ENCODE measurements around the gene RAI14. TPM values are rescaled to one million over a fixed set of nuclear protein-coding genes. Genes with fewer than 3 reads are reported as not detected.
"Not testable (repeated sequence)": the region's sequence is repeated elsewhere in the genome, so short reads cannot be mapped to it uniquely, and the experiment has no call there.

The RAI14 gene
- total and polyA plus RNA-seq, 4 experiments from 2014 or later: 0.15 to 2.6 (median 2.1) TPM

DNA sequence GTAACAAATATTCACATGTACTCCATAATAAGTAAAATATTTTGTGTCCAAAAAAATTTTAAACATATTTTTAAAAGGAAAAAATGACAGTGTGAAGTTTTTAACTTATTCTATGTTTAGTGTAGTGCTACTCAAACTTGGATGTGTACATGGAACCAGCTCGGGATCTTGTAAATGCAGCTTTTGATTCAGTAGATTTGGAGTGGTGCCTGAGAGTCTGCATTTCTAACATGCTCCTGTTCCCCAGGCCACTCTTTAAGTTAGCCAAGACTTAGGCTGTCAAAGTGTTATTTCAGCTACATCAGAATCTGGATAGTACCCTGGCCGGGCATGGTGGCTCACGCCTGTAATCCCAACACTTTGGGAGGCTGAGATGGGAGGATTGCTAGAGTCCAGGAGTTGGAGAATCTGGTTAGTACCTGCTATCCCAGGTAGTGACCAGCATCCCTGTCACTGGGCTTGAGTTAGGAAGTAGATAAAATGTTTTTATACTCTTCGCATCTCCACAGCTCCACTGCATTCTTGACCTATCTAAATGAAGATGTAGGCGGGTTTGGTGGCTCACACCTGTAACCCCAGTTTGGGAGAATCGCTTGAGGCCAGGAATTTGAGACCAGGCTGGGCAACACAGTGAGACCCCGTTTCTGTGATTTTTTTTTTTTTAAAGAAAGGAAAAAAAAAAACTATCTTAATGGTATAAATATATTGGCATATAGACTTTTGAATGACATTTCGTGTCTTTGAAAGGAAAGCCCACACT lies 122.1 kb downstream of the RAI14 start:
- no peaks in the 10 kb centered on the region for H3K36me3 Mint-ChIP-seq
- H3K4me3 Mint-ChIP-seq: no peak overlapping the region
- CTCF ChIA-PET (ENCODE audit: partially characterized antibody): no interaction called here
- no peaks in the 10 kb centered on the region for H3K4me1 Mint-ChIP-seq
- Histone ChIP-seq H3K27ac (ENCODE audit: low read depth, low read length) (no peak overlapping the region), H3K4me1 (ENCODE audit: insufficient read depth, low read length) (no peaks in the 10 kb centered on the region), H3K9me3 (ENCODE audit: control insufficient read depth in 1 of 2, low read length in 2 of 2) (no peaks in the 10 kb centered on the region), H3K36me3 (ENCODE audit: insufficient read depth, low read length) (no peaks in the 10 kb centered on the region), H3K27me3 (ENCODE audit: insufficient read depth, low read length) (no peaks in the 10 kb centered on the region), H3K4me3 (ENCODE audit: low read length in 2 of 2) (no peak overlapping the region)
- H3K9me3 Mint-ChIP-seq: peaks cover 2 to 41% (median 27%) of the 10 kb centered on the region in 8 donors
- peaks cover 2 to 3% of the 10 kb centered on the region in 2 donors for H3K27me3 Mint-ChIP-seq
- intact Hi-C loops (cut with micrococcal nuclease): no loop called here
- DNase-seq: no peak
- no peak overlapping the region for H3K27ac Mint-ChIP-seq
- POLR2A ChIA-PET (ENCODE audit: partially characterized antibody): no interaction called here

DNA sequence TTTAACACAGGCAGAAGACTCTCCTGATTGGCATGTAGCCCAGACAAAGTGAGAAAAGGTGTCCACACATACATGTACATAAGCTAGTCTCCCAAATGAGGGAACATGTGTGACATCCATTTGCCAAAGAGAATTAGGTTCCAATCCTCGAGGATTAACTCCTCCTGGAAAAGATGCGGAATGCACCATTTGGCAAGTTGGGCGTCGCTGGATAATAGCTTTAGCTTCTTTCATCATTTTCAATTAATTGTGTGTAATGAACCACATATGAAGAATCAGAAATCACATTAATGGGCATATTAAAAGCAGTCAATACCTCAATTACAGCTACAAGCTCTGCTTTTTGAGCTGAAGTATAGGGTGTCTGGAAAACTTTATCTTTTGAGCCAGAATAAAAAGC lies 127.8 kb downstream of the RAI14 start:
- H3K36me3 Mint-ChIP-seq; H3K4me3 Mint-ChIP-seq; intact Hi-C loops (cut with micrococcal nuclease); H3K27ac Mint-ChIP-seq; H3K27ac ChIP-seq (ENCODE audit: low read depth, low read length); H3K4me1 ChIP-seq (ENCODE audit: insufficient read depth, low read length); POLR2A ChIA-PET (ENCODE audit: partially characterized antibody); H3K36me3 ChIP-seq (ENCODE audit: insufficient read depth, low read length); CTCF ChIA-PET (ENCODE audit: partially characterized antibody); DNase-seq; H3K4me1 Mint-ChIP-seq; H3K9me3 ChIP-seq (ENCODE audit: control insufficient read depth in 1 of 2, low read length in 2 of 2); H3K4me3 ChIP-seq (ENCODE audit: low read length in 2 of 2); H3K27me3 ChIP-seq (ENCODE audit: insufficient read depth, low read length); H3K27me3 Mint-ChIP-seq: not testable (repeated sequence)
- peaks cover 0 to 31% (median 19%) of the 10 kb centered on the region in 8 donors for H3K9me3 Mint-ChIP-seq

DNA sequence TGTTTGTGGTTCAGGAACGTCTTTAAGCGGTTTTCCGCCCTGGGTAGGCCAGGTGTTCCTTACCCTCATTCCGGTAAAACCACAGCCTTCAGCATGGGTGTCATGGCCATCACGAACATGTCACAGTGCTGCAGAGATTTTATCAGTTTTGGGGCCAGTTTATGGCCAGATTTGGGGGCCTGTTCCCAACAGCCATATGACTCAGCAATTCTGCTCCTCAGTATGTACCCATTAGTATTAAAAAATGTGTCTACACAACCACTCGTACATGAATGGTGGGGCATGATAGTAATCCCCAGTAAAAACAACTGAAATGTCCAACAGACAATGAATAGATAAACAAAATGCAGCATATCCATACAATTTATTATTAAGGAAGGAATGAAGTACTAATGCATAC lies 130.9 kb downstream of the RAI14 start:
- Histone ChIP-seq H3K27ac (ENCODE audit: low read depth, low read length) (no peak overlapping the region), H3K9me3 (ENCODE audit: control insufficient read depth in 1 of 2, low read length in 2 of 2) (no peaks in the 10 kb centered on the region), H3K36me3 (ENCODE audit: insufficient read depth, low read length) (no peaks in the 10 kb centered on the region), H3K4me1 (ENCODE audit: insufficient read depth, low read length) (no peaks in the 10 kb centered on the region), H3K4me3 (ENCODE audit: low read length in 2 of 2) (no peak overlapping the region), H3K27me3 (ENCODE audit: insufficient read depth, low read length) (no peaks in the 10 kb centered on the region)
- POLR2A ChIA-PET (ENCODE audit: partially characterized antibody): no interaction called here
- peaks cover 0 to 6% of the 10 kb centered on the region in 2 donors for H3K27me3 Mint-ChIP-seq
- peak overlapping the region in 1 of 8 donors; percentile 28 for H3K4me3 Mint-ChIP-seq
- peaks cover 0 to 21% (median 9%) of the 10 kb centered on the region in 8 donors for H3K9me3 Mint-ChIP-seq
- CTCF ChIA-PET (ENCODE audit: partially characterized antibody): no interaction called here
- H3K27ac Mint-ChIP-seq: no peak overlapping the region
- no peak for DNase-seq
- peaks cover 0 to 1% of the 10 kb centered on the region in 2 donors for H3K36me3 Mint-ChIP-seq
- intact Hi-C loops (cut with micrococcal nuclease): no loop called here
- H3K4me1 Mint-ChIP-seq: no peaks in the 10 kb centered on the region

DNA sequence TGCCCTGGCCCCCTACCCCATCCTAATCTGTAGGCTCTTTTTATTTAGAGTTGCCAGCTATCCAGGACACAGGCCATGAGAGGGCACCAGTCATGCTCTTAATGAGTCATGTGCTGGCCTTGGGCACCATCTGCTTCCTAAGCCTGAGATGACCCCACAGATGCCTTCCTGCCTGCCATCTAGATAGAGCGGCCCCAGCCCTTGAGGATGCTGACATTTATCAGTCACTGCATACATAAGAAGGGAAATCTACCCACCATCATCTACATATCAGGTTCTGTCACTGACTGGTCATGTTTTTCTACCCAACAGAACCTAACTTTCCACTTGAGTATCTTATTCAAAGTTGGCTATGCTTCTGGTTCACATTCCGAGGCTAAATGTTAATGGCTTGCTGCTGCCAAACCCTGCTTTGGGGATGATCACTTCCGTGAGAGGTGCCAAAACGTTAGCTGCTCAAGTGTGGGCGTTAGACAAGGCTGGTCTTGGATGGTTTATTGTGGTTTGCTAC lies 132.9 kb downstream of the RAI14 start:
- ChIA-PET CTCF (ENCODE audit: partially characterized antibody) (no interaction called here), POLR2A (ENCODE audit: partially characterized antibody) (no interaction called here)
- H3K36me3 Mint-ChIP-seq: peaks cover 0 to 1% of the 10 kb centered on the region in 2 donors
- H3K9me3 ChIP-seq (ENCODE audit: control insufficient read depth in 1 of 2, low read length in 2 of 2): no peaks in the 10 kb centered on the region
- no peaks in the 10 kb centered on the region for H3K4me1 ChIP-seq (ENCODE audit: insufficient read depth, low read length)
- no peak overlapping the region for H3K27ac Mint-ChIP-seq
- no peak for DNase-seq
- no peaks in the 10 kb centered on the region for H3K36me3 ChIP-seq (ENCODE audit: insufficient read depth, low read length)
- peaks cover 0 to 6% of the 10 kb centered on the region in 2 donors for H3K27me3 Mint-ChIP-seq
- H3K4me3 ChIP-seq (ENCODE audit: low read length in 2 of 2): no peak overlapping the region
- no peaks in the 10 kb centered on the region for H3K27me3 ChIP-seq (ENCODE audit: insufficient read depth, low read length)
- intact Hi-C loops (cut with micrococcal nuclease): no loop called here
- H3K9me3 Mint-ChIP-seq: peaks cover 0 to 9% (median 7%) of the 10 kb centered on the region in 8 donors
- H3K27ac ChIP-seq (ENCODE audit: low read depth, low read length): no peak overlapping the region
- no peaks in the 10 kb centered on the region for H3K4me1 Mint-ChIP-seq
- H3K4me3 Mint-ChIP-seq: no peak overlapping the region

DNA sequence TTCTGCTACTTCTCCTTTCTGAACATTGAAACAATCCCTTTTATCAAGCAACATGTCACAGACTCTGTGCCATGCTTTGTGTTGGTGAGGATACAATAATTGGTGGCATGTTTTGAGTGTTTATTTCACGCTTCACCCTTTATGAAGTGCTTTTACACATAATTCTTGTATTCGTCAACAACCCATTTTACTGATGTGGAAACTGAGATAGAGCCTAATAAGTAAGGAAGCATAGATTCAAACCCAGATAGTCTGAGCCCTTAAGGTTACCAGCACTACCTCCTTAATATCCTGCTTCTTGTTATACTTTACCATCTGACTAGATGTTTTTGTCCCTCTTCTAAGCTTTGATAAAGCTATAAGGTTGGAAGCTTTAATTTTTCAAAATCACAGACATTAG lies 133.5 kb downstream of the RAI14 start:
- Histone ChIP-seq H3K4me1 (ENCODE audit: insufficient read depth, low read length) (no peaks in the 10 kb centered on the region), H3K9me3 (ENCODE audit: control insufficient read depth in 1 of 2, low read length in 2 of 2) (no peaks in the 10 kb centered on the region), H3K27me3 (ENCODE audit: insufficient read depth, low read length) (no peaks in the 10 kb centered on the region), H3K4me3 (ENCODE audit: low read length in 2 of 2) (no peak overlapping the region), H3K36me3 (ENCODE audit: insufficient read depth, low read length) (no peaks in the 10 kb centered on the region), H3K27ac (ENCODE audit: low read depth, low read length) (no peak overlapping the region)
- DNase-seq: no peak
- Mint-ChIP-seq H3K36me3 (peaks cover 0 to 1% of the 10 kb centered on the region in 2 donors), H3K27me3 (peaks cover 0 to 6% of the 10 kb centered on the region in 2 donors), H3K27ac (no peak overlapping the region), H3K4me3 (no peak overlapping the region), H3K9me3 (peaks cover 0 to 9% (median 7%) of the 10 kb centered on the region in 8 donors), H3K4me1 (no peaks in the 10 kb centered on the region)
- POLR2A ChIA-PET (ENCODE audit: partially characterized antibody): no interaction called here
- CTCF ChIA-PET (ENCODE audit: partially characterized antibody): no interaction called here
- intact Hi-C loops (cut with micrococcal nuclease): no loop called here

DNA sequence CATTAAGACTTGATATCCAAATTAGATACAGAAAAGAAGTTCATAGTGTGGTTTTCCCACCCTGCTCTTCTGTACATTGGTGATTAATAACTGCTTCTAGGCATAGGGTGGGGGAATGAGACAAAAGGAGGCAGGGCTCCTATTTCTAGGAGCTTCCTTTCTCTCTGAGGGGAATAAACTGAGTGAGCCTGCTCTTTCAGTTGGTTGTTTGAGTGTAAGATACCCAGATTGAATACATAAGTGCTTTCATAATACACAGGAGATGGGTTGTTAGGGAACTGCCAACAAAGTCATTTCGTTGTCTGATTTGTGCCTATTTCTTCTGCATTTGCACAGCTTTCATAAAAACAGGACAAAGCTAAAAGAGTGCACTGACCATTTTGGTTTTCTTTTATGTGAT lies 133.9 kb downstream of the RAI14 start:
- H3K27me3 ChIP-seq (ENCODE audit: insufficient read depth, low read length): no peaks in the 10 kb centered on the region
- Mint-ChIP-seq H3K4me3 (no peak overlapping the region), H3K27me3 (peaks cover 0 to 6% of the 10 kb centered on the region in 2 donors), H3K27ac (no peak overlapping the region), H3K4me1 (no peaks in the 10 kb centered on the region), H3K9me3 (peaks cover 0 to 9% (median 7%) of the 10 kb centered on the region in 8 donors), H3K36me3 (peaks cover 0 to 1% of the 10 kb centered on the region in 2 donors)
- no peaks in the 10 kb centered on the region for H3K36me3 ChIP-seq (ENCODE audit: insufficient read depth, low read length)
- ChIA-PET CTCF (ENCODE audit: partially characterized antibody) (no interaction called here), POLR2A (ENCODE audit: partially characterized antibody) (no interaction called here)
- no peaks in the 10 kb centered on the region for H3K4me1 ChIP-seq (ENCODE audit: insufficient read depth, low read length)
- no peak overlapping the region for H3K27ac ChIP-seq (ENCODE audit: low read depth, low read length)
- DNase-seq: no peak
- H3K9me3 ChIP-seq (ENCODE audit: control insufficient read depth in 1 of 2, low read length in 2 of 2): no peaks in the 10 kb centered on the region
- intact Hi-C loops (cut with micrococcal nuclease): no loop called here
- H3K4me3 ChIP-seq (ENCODE audit: low read length in 2 of 2): no peak overlapping the region

DNA sequence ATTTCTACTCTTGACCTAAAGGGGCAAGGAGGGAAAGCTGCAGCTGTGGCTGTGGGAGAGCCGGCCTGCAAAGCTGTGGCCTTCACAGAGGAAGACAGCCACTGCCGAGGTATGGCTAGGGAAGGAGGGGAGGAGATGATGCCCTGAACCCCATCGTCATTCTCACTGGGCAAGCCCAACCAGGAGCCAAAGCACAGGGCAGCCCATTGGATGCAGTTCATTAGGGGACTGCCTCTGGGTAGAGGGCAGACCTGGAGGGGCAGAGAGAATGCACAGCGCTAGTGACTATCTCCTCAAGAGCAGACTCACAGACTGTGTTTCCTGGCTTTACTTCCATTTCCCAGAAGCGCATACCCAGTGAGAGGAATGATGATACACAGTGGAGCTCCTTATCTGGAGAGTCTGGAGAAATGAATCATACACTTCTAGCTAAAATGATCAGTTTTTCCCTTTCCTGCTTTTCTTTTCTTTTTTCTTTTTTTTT lies 135.7 kb downstream of the RAI14 start:
- no peaks in the 10 kb centered on the region for H3K27me3 ChIP-seq (ENCODE audit: insufficient read depth, low read length)
- intact Hi-C loops (cut with micrococcal nuclease): no loop called here
- Mint-ChIP-seq H3K4me1 (no peaks in the 10 kb centered on the region), H3K27ac (no peak overlapping the region), H3K4me3 (no peak overlapping the region), H3K9me3 (peaks cover 0 to 8% (median 5%) of the 10 kb centered on the region in 8 donors), H3K36me3 (peaks cover 0 to 3% of the 10 kb centered on the region in 2 donors), H3K27me3 (peaks cover 0 to 6% of the 10 kb centered on the region in 2 donors)
- H3K36me3 ChIP-seq (ENCODE audit: insufficient read depth, low read length): no peaks in the 10 kb centered on the region
- DNase-seq: no peak
- H3K4me3 ChIP-seq (ENCODE audit: low read length in 2 of 2): no peak overlapping the region
- CTCF ChIA-PET (ENCODE audit: partially characterized antibody): no interaction called here
- POLR2A ChIA-PET (ENCODE audit: partially characterized antibody): no interaction called here
- H3K9me3 ChIP-seq (ENCODE audit: control insufficient read depth in 1 of 2, low read length in 2 of 2): no peaks in the 10 kb centered on the region
- no peaks in the 10 kb centered on the region for H3K4me1 ChIP-seq (ENCODE audit: insufficient read depth, low read length)
- no peak overlapping the region for H3K27ac ChIP-seq (ENCODE audit: low read depth, low read length)
